Astrocyte (in vitro differentiated cells and primary cell): ENCODE results near the gene RFTN1.

Experiments used
- EZH2 ChIP-seq: IDR thresholded peaks from 2 replicates; pipeline ENCODE4 v1.6.1; 2012; ENCODE audit warnings: mild to moderate bottlenecking, low read length, inconsistent platforms; ENCODE audit not compliant: insufficient read depth
- TF ChIP-seq, protein P1 (sequence below): IDR thresholded peaks from 2 replicates; pipeline ENCODE4 v1.5.1; 2011; ENCODE audit warnings: low read depth, mild to moderate bottlenecking, inconsistent platforms, low read length, moderate library complexity; ENCODE audit not compliant: insufficient read depth

DNA sequence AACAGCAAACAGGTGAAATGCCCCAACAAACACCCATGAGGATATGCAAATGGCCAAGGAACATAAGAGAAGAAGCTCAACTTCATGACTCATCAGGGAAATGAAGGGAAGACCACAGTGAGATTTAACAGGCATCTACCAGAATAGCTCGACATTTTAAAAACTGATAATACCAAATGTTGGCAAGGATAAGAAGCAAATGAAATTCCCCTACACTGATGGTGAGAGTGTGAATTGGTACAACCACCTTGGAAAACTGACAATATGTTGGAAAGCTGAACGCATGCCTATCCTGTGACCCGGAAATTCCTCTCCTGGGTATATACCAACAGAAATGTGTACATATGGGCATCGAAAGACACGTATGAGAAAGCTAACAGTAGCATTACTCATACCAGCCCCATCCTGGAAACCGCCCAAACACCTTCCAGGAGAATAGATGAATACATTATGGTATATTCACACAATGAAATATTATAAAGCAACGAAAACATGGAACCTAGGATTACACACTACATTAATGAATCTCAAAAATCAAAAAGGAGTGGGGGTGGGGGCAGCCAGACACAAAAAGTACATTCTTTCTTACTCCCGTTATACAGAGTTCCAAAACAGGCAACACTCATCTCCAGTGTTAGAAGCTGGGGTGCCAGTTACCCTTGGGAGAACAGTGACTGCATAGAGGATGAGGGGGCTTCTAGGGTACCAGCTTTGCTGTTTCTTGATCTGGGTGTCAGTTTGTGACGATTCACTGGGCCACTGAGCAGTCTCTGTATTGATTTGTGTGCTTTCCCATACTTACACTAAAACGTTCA lies 16.9 kb downstream of the RFTN1 start:
- TF ChIP-seq, protein P1, sequence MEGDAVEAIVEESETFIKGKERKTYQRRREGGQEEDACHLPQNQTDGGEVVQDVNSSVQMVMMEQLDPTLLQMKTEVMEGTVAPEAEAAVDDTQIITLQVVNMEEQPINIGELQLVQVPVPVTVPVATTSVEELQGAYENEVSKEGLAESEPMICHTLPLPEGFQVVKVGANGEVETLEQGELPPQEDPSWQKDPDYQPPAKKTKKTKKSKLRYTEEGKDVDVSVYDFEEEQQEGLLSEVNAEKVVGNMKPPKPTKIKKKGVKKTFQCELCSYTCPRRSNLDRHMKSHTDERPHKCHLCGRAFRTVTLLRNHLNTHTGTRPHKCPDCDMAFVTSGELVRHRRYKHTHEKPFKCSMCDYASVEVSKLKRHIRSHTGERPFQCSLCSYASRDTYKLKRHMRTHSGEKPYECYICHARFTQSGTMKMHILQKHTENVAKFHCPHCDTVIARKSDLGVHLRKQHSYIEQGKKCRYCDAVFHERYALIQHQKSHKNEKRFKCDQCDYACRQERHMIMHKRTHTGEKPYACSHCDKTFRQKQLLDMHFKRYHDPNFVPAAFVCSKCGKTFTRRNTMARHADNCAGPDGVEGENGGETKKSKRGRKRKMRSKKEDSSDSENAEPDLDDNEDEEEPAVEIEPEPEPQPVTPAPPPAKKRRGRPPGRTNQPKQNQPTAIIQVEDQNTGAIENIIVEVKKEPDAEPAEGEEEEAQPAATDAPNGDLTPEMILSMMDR = no peak
- no peak for TF ChIP-seq EZH2
